NCI-H1105 (cell line): ENCODE data around the gene ADAM15.

ENCODE experiments used
- DNase-seq: peaks from one replicate; lab custom pipeline; 2025; lab: John Stamatoyannopoulos, UW

ADAM15 gene

DNA sequence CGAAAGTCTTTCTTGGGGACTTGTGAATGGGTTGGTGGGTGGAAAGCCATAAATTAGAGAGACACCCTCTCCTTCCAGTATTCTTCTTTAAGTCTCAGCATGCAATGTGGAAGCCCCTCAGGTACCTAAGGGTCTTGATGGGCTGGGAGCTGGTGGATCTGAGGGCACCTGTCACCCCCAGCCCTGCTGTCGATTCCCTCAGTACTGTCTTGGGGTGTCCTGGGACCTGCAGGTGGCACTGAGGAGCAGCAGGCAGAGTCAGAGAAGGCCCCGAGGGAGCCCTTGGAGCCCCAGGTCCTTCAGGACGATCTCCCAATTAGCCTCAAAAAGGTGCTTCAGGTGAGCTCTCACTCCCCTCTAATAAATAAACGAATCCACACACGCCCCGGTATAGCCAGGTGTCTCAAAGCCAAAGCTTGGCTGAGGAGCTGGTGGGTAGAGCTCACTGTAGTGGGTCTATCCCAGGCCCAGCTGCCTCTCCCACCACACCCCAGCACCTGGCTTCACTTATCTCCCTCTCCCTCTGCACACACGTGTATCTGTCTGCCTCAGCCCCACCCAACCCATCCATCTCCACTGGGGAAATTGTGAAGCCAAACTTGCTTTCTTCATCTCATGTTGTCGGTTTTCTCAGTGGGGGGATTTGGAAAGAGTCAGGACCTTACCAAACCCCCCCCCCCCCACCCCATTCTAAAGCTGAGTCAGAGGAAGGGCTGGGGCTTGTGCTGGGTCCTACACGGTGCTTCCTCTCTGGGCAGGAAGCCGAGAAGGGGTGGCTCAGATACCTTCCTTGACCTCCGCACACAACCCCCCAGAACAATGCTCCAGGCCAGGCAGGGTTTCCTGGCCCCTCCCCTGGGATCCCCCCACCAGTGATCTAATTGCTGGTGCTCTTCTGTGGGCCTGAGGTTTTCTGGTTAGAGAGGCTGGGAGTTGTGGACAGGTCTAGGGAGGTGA lies 1.6 kb downstream of the ADAM15 start:
- peak; percentile 47 for DNase-seq

DNA sequence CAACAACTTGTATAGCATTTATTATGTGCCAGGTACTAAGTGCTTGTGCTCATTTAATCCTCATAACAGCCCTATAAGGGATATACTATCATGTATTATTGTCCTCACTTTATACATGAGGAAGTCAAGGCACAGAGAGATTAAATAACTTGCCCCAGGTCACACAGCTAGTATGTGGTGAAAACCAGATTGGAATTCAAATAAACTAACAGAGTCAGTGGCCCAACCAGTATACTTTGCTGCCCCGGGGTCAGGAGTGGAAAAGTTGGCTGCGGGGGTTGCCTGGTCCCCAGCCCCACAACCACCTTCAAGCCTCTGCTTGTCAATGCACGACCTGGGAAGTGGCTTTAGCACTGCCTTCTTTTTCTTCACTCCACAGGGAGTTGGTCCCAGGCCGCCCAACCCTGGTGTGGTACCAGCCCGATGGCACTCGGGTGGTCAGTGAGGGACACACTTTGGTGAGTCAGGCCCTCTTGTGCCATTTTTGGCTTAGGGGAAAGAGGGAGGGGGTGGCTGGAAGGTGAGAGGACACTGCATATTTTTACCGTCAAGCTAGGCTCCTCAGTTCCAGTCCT lies 2.5 kb downstream of the ADAM15 start:
- DNase-seq: no peak

DNA sequence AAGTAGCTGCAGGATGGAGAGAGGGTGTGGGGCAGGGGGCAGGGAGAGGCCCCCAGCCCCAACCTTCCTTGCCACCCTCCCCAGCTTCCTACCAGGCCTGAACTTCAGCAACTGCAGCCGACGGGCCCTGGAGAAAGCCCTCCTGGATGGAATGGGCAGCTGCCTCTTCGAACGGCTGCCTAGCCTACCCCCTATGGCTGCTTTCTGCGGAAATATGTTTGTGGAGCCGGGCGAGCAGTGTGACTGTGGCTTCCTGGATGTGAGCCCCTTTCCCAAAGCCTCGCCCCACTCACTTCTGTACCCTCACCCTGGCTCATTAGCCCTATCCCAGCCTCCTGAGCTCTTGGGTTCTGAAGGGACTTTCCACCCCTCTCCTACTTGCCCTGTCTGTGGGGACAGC lies 6.0 kb downstream of the ADAM15 start:
- DNase-seq: no peak

DNA sequence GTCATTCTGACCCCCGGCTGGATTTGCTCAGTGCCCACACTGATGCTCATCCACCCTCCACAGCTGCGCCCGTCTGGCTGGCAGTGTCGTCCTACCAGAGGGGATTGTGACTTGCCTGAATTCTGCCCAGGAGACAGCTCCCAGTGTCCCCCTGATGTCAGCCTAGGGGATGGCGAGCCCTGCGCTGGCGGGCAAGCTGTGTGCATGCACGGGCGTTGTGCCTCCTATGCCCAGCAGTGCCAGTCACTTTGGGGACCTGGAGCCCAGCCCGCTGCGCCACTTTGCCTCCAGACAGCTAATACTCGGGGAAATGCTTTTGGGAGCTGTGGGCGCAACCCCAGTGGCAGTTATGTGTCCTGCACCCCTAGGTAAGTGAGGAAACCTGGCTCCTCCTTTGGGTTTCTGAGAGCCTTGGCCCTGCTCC lies 6.7 kb downstream of the ADAM15 start:
- DNase-seq: no peak

DNA sequence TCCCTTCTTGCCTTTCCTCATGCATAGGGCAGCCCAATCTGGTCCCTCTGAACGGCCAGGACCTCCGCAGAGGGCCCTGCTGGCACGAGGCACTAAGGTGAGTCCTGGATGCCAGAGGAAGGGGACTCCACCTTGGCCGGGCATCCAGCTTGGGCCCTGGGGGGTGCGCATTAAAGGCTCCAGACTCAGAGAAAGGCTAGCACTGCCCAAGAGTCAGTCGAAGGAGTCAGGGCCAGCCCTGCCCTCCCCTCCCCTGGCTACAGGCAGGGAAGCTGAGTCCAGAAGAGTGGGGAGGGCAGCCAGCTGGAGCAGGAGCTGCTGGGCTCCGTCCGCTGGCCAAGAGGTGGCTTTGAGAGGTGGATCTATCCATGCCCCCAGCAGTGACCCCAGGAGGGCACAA lies 9.6 kb downstream of the ADAM15 start:
- no peak for DNase-seq

DNA sequence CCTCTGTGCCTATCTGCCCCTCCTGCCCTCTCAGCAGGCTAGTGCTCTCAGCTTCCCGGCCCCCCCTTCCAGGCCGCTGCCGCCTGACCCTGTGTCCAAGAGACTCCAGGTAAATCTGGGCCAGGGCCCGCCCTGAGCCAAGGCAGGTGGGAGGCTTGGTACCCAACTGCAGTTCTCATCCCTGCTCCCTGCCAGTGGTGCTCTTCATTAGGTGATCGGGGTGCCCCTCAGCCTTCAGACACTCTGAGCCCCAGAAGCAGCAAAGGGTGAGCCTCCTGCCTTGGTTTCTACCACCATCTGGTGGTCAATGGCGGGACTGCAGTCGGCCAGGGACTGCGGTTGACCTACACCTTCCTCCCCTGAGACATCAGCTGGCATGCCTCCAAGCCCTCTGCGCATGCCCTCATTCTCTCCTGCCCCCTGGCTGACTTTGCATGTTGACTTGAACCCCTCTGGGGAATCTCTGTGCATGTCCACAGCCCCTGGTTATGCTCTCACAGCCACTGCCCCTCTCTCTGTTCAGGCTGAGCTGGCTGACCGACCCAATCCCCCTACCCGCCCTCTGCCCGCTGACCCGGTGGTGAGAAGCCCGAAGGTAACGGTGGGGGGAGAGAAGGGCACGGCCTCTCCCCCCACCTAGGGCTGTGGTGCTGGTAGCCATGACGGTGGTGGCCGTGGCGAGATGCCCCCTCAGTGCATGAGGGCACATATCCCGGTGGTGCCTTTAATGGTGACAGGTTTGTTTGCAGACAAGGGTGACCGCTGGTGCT lies 10.4 kb downstream of the ADAM15 start:
- peak; percentile 94 for DNase-seq

DNA sequence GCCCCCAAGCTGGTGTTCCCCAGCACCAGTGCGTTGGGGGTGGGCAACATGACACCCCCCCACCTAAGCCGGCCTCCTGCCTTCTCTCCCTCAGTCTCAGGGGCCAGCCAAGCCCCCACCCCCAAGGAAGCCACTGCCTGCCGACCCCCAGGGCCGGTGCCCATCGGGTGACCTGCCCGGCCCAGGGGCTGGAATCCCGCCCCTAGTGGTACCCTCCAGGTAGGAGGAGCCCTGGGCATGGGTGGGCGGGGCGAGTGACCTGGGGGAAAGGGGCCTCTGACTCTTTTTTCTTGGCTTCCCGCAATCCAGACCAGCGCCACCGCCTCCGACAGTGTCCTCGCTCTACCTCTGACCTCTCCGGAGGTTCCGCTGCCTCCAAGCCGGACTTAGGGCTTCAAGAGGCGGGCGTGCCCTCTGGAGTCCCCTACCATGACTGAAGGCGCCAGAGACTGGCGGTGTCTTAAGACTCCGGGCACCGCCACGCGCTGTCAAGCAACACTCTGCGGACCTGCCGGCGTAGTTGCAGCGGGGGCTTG lies 11.1 kb downstream of the ADAM15 start:
- DNase-seq: peak; percentile 39

DNA sequence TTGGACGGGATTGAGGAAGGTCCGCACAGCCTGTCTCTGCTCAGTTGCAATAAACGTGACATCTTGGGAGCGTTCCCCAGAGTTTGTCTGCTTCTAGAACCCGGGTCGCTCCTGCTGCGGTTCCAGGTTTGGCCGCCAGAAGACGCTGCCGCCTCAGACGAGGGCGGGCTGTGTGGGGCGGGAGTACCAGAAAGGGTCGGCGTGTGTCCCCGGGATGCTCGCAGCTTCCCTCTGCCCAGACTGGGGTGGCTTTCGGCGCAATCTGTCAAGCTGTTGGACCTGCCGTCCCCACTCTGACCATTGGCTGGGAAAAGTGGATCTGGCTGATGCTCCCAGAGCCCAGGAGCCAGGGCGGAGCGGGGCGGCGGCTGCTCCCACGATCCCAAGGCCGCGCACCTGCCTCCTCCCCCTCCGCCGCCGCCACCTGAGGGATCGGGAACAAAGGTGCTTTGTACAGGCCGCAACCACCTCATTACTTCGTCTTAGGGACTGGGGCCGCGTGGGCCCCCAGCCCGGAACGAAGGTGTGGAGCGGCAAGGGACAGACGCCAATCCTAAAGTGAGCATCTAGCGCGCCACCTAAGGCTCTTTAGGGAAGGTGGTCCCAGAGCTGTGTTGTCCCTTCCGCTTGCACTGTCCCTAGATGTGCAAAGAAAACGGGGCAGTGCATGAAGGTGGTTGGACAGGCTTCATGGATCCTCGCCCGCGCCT lies 11.7 kb downstream of the ADAM15 start:
- DNase-seq: peak; percentile 73

DNA sequence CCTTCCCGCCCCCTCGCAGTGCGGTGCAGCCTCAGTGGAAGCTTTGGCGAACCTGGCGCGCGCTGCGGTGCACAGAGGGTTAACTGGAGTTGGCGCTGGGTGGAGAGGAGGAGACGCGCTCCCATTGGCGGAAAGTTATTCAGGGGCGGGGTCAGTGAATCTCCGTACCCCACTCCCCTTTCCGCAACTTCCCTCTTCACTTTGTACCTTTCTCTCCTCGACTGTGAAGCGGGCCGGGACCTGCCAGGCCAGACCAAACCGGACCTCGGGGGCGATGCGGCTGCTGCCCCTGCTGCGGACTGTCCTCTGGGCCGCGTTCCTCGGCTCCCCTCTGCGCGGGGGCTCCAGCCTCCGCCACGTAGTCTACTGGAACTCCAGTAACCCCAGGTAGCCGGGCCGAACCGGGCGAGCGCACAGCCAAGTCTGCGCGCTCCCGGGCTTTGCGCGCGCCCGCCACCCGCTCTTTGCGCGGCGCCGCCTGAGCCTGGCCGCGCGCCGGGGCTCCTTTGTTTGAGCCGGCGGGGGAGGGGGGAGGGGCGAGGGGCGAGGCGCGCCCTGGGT lies 12.5 kb downstream of the ADAM15 start, which contains the start of gene EFNA4:
TSS of gene EFNA4 (plus strand) at position 191 of the 561 bp plus-strand sequence. CDS start at position 275, 84 bp downstream.
- peak; percentile 82 for DNase-seq

DNA sequence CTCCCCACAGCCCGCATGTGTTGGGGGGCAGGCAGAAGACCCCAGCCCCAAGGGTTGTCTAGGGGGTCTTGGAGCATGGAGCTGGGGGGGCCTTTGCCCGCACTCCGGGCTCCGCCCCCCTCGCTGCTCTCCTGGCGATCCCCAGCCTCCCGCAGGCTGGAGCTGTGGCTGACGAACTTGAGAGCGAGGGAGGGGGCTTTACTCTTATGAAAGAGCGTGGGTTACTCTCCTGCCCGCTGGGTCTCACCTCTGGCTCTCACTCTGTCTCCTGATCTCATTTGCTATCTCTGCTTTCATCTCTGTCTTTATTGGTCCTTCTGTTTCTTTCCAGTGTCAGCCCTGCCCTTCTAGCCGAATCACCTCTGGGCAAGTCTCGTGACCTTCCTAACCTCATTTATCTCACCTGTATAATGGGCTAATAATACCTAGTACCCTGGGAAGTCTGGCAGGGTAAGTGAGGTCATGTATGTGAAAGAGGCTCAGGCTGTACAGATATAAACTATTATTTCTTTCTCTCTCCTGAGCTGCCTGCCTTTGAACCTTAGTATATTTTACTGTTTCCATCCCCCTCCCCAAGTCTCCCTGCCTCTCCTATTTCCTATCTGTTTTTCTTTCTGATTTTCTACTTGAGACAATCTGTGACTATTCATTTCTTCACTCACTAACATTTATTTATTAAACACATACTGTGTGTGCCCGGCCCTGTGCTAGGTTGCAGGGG lies 13.2 kb downstream of the ADAM15 start:
- peak; percentile 27 for DNase-seq

DNA sequence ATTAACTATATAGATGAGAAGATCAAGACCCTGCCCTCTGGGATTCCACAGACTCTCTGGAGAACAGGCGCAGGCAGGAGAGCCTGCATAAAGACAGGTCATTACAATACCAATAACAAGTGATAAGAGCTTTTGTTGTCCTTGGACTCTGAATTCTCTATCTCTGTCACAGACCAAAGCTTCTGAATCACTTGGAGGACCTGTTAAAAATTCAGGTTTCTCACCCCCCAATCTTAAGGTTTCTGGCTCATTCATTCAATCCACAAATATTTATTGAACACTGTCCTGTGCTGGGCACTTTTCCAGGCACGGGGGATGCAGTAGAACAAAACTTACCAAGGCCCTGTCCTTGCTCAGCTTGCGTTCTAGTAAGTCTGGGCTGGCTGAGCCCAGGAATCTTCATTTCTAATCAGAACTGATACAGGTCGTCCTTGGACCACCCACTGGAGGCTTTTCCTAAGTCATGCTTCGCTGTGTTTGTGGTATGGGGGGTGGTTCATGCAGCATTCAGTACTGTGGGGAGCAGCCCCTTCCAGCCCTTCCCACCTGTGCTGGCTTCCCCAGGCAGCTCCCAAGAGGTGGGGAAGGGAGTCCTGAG lies 13.8 kb downstream of the ADAM15 start:
- no peak for DNase-seq

DNA sequence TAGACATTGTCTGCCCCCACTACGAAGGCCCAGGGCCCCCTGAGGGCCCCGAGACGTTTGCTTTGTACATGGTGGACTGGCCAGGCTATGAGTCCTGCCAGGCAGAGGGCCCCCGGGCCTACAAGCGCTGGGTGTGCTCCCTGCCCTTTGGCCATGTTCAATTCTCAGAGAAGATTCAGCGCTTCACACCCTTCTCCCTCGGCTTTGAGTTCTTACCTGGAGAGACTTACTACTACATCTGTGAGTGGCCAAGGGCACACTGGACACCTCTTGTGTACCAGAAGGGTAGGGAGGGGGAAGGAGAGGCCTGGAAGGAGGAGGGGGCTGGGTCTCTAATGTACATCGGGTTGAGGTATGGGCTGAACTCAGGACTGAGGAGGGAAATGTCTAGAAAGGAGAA lies 15.7 kb downstream of the ADAM15 start:
- DNase-seq: no peak

DNA sequence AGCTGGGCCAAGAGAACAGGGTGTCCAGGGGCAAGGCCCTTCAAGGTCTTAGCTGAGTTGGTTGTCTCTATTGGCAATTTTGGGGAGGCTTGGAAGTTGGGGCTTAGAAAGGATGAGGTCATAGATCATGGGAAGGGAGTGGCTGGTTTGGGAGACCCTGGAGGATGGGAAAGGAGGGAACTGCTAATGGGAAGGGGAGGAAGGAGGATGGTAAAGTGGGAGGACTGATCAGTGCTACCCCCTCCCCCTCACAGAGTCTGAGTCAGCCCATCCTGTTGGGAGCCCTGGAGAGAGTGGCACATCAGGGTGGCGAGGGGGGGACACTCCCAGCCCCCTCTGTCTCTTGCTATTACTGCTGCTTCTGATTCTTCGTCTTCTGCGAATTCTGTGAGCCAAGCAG lies 17.5 kb downstream of the ADAM15 start:
- no peak for DNase-seq

DNA sequence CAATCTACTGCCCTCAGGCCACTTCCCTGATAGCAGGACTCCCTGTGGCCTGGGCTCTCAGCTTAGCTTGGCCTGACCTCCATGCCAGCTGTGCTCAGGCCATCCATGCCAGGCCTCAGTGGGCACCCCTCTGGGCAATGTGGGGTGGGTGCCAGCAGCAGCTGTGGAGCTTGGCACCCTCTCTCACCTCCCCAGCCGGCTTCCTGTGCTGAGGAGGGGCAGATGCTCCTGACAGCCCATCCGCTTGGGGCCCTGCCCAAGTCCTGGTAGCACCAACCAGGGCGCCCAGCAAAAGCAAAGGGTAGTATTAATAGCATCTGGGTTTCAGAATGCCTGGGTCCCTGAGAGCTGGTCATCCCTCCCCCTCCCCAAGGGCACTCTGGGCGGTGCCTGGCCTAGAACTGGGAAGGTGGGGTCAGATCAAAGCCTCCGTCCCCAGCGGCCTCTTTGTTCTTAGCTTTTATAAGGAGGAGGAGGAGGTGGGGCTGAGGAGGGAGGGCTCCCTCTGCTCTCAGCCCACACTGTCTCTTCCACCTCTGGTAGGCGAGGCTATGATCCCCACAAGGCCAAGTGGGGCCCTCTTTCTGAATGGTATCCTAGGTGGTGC lies 18.5 kb downstream of the ADAM15 start:
- DNase-seq: peak; percentile 54

DNA sequence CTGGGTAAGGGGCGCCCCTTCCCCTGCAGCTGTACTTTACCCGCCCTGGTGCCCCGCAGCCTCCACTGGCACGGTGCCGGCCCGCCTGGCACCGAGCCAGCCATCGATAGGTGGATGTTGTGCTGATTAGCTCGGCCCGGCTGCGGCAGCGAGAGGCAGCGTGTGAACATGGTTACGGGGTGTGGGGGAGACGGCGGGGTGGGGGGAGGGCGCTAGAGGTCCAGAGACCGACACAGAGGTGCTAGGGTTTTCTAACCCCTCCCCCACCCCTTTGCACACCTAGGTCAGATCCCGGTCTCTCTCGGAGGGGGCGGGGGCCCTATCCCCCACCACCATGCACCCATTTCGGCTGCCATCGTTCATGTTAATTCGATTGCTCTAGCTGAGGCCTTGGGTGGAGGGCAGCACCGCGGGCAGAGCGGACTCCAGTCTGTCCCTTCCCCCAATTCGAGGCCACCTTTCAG lies 19.1 kb downstream of the ADAM15 start:
- no peak for DNase-seq

DNA sequence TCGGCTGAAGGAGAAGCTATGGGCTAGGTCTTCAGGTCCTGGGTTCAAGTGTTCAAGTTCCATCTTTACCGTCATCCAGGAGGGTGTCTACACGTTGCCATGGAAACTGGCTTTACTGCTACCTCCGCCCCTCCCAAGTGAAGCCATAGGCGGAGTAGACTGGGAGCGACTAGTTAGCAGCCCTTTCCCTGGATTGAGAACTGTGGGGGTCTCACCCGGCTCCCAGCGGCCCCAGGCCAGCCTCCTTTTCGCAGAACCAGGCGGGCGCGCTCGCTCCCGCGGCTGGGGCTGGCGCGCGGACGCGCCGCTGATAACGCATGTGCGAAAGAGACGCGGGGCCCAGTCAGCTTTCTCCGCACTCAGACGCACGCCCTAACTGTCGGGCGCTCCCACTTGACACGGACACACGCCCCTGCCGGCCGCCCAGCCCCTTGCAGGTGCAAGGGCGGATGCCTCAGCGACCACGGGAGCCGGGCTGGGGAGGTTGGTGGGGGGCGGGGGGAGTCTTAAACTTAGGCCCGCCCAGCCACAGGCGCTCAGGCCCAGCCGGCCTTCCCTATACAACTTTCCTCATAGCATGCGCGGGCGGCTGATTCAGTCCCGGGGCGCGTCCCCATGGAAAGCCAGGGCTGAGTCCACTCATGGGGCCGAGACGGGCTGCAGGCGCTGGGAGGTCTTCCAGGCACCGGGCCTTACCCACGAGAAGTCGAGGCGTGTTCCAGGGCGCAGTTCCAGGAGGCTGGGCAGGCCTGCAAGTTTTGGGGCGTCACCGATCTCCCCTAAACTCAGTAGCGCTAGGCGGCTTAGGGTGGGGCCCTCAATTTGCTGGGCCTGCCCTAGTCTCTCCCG lies 19.8 kb downstream of the ADAM15 start:
- DNase-seq: peak; percentile 81

DNA sequence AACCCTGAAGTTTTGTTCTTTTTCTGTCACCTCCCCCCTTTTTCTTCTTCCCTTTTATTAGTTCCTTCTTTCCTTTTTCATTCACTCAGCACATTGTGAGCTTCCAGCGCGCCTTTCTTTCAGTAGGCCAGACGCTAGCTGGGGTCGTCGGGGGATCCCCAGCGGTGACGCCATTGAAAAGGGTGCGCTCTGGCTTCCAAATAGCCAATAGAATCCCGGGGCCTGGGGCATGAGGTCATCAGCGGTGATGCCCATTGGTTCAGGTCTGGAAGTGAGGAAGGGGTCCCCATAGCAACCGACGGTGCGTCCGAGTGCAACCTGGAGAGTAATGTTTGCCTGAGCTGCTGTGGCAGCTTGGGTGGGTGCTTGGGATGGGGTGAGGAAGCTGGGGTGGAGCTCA lies 20.6 kb downstream of the ADAM15 start:
- DNase-seq: no peak

DNA sequence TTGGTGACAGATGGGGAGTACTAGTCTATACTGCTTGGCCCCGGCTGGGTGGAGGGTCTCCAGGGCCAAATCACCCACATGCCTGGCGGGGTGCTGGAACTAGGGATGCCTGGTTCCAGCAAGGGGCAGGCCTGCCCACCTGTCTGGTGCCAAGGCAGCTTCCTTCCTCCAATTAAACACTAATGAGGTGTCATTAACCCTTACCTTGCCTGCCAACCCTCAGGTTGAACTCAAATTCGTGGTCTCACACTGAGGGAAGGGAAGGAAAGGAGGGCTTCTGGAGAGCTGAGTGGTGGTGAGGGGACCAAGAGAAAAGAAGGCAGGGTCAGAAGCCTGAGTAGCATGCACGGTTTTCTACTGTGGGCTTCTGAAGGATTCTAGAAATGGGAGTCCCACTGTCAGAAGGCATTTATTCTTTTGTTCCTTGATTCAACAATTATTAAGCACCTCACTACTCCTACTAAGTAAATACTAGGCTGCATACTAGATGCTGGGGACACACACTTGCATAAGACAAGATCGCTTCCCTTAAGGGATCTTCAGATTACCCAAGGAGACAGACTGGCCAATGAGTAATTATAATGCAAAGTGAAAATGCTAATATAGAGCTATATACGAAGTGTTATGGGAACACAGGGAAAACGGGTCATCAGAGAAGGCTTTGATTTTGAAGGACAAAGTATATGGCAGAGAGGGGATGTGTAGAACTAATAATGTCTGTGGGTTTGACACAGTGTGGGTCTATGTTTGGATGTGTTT lies 21.6 kb downstream of the ADAM15 start:
- no peak for DNase-seq
